Measurements from ENCODE around the gene MAPK7.
A peak's percentile ranks its signal among the peaks of the same experiment; 100 is the strongest.

Gene MAPK7

DNA sequence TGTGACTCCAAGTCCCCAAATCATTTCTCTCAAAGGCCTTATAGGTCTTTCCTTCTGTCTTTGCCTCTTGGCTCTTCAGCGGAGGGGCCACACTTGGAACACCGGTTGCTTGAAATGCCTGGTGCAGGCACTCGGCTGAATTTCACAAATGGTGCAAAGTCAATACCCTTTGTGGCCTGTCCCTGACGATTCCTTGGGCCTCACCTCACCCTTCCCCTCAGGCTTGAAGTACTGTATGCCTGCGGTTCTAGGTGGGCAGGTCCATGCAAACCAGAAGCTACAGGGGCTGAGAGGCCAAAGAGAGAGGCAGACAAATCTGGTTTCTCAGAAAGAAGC is 11.7 kb upstream of the MAPK7 start:
- no peak for TF ChIP-seq CTCF (conservative IDR thresholded peaks at IDR 0.05; ENCODE audit: control insufficient read depth, insufficient read depth, low read depth, low read length)
- DNase-seq (ENCODE audit: low read depth): no peak
- H3K4me3 ChIP-seq (ENCODE audit: control insufficient read depth, low read depth, low read length): no peak overlapping the region

- TF ChIP-seq CTCF (conservative IDR thresholded peaks at IDR 0.05; ENCODE audit: control insufficient read depth, insufficient read depth, low read depth, low read length): no peak
- no peak overlapping the region for H3K4me3 ChIP-seq (ENCODE audit: control insufficient read depth, low read depth, low read length)
- DNase-seq (ENCODE audit: low read depth): peak; percentile 54
These were observed 10.1 kb upstream of the MAPK7 start for GRCh38 chr17:19368229-19368628.

DNA sequence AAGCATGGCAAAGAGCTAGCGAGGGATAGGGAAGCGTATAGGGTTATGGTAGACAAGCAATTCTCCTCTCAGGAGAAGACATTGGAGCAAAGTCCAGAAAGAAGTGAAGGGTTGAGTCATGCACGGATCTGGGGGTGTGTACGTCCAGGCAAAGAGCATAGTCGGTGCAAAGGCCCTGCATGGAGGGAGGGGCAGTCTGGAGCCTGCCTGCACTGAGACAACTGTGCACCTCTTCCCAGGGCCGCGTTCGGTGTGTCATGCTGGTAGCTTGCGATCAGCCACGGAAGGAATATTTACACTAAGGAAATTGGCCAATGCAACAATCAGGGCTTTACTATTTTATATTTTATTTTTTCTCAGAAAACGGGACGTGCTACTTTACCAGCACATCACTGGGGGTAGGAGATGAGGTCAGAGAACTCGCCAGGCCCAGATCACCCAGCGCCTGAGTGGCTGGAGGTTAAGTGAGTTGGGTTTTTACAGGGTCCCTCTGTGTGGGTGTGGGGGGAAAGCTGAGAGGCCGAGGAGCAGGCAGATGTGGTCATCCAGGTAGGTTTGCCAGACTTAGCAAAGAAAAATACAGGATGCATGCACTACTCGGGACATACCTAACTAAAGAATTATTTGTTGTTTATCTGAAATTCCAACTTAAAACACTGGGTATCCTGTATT is 9.1 kb upstream of the MAPK7 start:
- TF ChIP-seq CTCF (conservative IDR thresholded peaks at IDR 0.05; ENCODE audit: control insufficient read depth, insufficient read depth, low read depth, low read length): no peak
- DNase-seq (ENCODE audit: low read depth): no peak
- no peak overlapping the region for H3K4me3 ChIP-seq (ENCODE audit: control insufficient read depth, low read depth, low read length)

- TF ChIP-seq CTCF (conservative IDR thresholded peaks at IDR 0.05; ENCODE audit: control insufficient read depth, insufficient read depth, low read depth, low read length): no peak
- DNase-seq (ENCODE audit: low read depth): no peak
- no peak overlapping the region for H3K4me3 ChIP-seq (ENCODE audit: control insufficient read depth, low read depth, low read length)
These were observed 8.3 kb upstream of the MAPK7 start for GRCh38 chr17:19369846-19370492.

GRCh38 chr17:19370493-19370960 is 7.8 kb upstream of the MAPK7 start:
- DNase-seq (ENCODE audit: low read depth): peak; percentile 21
- TF ChIP-seq CTCF (conservative IDR thresholded peaks at IDR 0.05; ENCODE audit: control insufficient read depth, insufficient read depth, low read depth, low read length): no peak
- no peak overlapping the region for H3K4me3 ChIP-seq (ENCODE audit: control insufficient read depth, low read depth, low read length)

- no peak overlapping the region for H3K4me3 ChIP-seq (ENCODE audit: control insufficient read depth, low read depth, low read length)
- no peak for TF ChIP-seq CTCF (conservative IDR thresholded peaks at IDR 0.05; ENCODE audit: control insufficient read depth, insufficient read depth, low read depth, low read length)
- no peak for DNase-seq (ENCODE audit: low read depth)
These were observed 6.9 kb upstream of the MAPK7 start for GRCh38 chr17:19371259-19372010.
